Lower leg skin (tissue), 3 donors: ENCODE measurements around the gene CCDC186.

ENCODE experiments used
- CTCF ChIP-seq, 3 donors: fragments of 450-650 bp; IDR thresholded peaks; one replicate each; pipeline ENCODE4 v1.5.1; 2016; ENCODE audit warnings: antibody characterized with exemption in 3 of 3, mild to moderate bottlenecking in 3 of 3, moderate library complexity in 2 of 3
- POLR2A ChIP-seq, 2 donors: fragments of 450-650 bp; IDR thresholded peaks; one replicate each; pipeline ENCODE4 v1.6.1; 2016 to 2017; ENCODE audit warnings: antibody characterized with exemption in 2 of 2, mild to moderate bottlenecking in 1 of 2, moderate library complexity in 1 of 2

- TF ChIP-seq CTCF (IDR thresholded peaks at IDR 0.05) (no peak), POLR2A (IDR thresholded peaks at IDR 0.05) (no peak)
These were observed 77.1 kb downstream of the CCDC186 start for GRCh38 chr10:114096864-114097263.
